ENCODE measurements around the gene LRCH1.

The LRCH1 gene

DNA sequence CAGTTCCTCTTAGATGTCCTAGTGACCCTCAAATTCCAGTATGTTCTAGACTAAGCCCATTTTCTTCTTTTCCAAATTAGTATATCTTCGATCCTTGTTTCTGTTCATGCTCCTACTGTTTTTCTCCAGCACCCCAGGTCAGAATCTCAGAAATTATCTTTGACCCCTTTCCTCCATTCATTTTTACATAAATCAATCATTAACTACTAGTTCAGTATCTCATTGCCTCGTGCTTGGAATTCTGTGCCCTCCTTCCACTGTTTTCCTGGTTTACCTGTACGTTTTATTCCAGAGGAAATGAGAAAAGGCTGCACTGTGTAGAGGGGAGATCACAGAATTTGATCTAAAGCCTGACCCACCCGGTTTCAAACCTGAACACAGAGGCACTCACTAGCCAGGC, 107.9 kb downstream of the LRCH1 start:
- no peak for DNase-seq (ENCODE audit: low read depth)
- no peak overlapping the region for H3K4me3 ChIP-seq (ENCODE audit: control insufficient read depth, low read depth, low read length)
- TF ChIP-seq, protein P1, sequence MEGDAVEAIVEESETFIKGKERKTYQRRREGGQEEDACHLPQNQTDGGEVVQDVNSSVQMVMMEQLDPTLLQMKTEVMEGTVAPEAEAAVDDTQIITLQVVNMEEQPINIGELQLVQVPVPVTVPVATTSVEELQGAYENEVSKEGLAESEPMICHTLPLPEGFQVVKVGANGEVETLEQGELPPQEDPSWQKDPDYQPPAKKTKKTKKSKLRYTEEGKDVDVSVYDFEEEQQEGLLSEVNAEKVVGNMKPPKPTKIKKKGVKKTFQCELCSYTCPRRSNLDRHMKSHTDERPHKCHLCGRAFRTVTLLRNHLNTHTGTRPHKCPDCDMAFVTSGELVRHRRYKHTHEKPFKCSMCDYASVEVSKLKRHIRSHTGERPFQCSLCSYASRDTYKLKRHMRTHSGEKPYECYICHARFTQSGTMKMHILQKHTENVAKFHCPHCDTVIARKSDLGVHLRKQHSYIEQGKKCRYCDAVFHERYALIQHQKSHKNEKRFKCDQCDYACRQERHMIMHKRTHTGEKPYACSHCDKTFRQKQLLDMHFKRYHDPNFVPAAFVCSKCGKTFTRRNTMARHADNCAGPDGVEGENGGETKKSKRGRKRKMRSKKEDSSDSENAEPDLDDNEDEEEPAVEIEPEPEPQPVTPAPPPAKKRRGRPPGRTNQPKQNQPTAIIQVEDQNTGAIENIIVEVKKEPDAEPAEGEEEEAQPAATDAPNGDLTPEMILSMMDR (conservative IDR thresholded peaks at IDR 0.05; ENCODE audit: control insufficient read depth, insufficient read depth, low read depth, low read length) = no peak

GRCh38 chr13:46662690-46663089, 109.7 kb downstream of the LRCH1 start:
- DNase-seq (ENCODE audit: low read depth) = no peak
- H3K4me3 ChIP-seq (ENCODE audit: control insufficient read depth, low read depth, low read length) = no peak overlapping the region
- TF ChIP-seq, protein P1 (conservative IDR thresholded peaks at IDR 0.05; ENCODE audit: control insufficient read depth, insufficient read depth, low read depth, low read length) = no peak

GRCh38 chr13:46663206-46664037, 110.5 kb downstream of the LRCH1 start:
- TF ChIP-seq, protein P1 (conservative IDR thresholded peaks at IDR 0.05; ENCODE audit: control insufficient read depth, insufficient read depth, low read depth, low read length) = no peak
- H3K4me3 ChIP-seq (ENCODE audit: control insufficient read depth, low read depth, low read length) = no peak overlapping the region
- DNase-seq (ENCODE audit: low read depth) = no peak

- no peak for DNase-seq (ENCODE audit: low read depth)
- no peak overlapping the region for H3K4me3 ChIP-seq (ENCODE audit: control insufficient read depth, low read depth, low read length)
- TF ChIP-seq, protein P1 (conservative IDR thresholded peaks at IDR 0.05; ENCODE audit: control insufficient read depth, insufficient read depth, low read depth, low read length) = no peak
Observed at GRCh38 chr13:46664195-46664594, 111.2 kb downstream of the LRCH1 start.

- no peak overlapping the region for H3K4me3 ChIP-seq (ENCODE audit: control insufficient read depth, low read depth, low read length)
- TF ChIP-seq, protein P1 (conservative IDR thresholded peaks at IDR 0.05; ENCODE audit: control insufficient read depth, insufficient read depth, low read depth, low read length) = no peak
- DNase-seq (ENCODE audit: low read depth) = no peak
Observed at GRCh38 chr13:46665248-46665632, 112.3 kb downstream of the LRCH1 start.

DNA sequence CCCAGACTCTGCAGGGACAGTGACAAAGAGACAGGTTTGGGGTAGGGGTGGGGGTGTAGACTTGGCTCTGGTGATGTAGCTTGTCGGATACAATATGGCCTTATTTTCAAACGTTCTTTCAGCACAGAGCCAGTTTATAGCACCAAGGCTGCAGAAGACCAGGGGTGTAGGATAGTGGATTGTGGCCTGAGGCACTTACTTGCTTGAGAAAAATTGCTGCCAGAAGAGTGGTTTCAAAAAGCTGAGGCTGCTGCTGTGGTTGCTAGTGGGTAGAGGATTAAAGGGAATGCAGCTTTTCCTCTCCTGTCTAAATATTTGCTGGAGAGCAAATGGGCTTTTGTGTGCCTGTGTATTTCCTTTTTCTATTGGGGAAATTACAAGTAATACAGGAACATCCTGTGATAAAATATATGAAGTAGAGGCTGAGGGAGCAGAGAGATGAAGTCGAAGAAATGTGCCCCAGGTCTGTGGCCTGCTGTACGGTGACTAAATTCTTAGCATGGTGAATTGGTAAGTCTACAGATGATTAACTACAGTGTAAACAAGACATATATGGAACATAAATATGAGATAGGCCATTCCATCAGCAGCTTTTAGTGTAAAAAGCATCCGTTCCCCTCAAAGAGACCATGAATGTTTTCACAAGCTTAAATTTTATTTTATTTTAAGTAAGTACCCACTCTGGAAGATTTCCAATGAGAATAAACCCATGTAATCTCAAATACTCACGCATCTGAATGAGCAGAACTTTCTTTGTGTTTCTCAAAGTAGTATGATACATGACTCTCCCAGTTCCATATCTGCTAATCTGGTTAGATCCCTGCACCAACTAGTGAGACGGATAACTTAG, 112.9 kb downstream of the LRCH1 start:
- DNase-seq (ENCODE audit: low read depth) = no peak
- TF ChIP-seq, protein P1 (conservative IDR thresholded peaks at IDR 0.05; ENCODE audit: control insufficient read depth, insufficient read depth, low read depth, low read length) = no peak
- no peak overlapping the region for H3K4me3 ChIP-seq (ENCODE audit: control insufficient read depth, low read depth, low read length)

All from fibroblast of mammary gland (primary cell).